ENCODE measurements around the gene CEP85.
"Not testable (repeated sequence)": the region's sequence is repeated elsewhere in the genome, so short reads cannot be mapped to it uniquely, and the experiment has no call there.

The CEP85 gene

DNA sequence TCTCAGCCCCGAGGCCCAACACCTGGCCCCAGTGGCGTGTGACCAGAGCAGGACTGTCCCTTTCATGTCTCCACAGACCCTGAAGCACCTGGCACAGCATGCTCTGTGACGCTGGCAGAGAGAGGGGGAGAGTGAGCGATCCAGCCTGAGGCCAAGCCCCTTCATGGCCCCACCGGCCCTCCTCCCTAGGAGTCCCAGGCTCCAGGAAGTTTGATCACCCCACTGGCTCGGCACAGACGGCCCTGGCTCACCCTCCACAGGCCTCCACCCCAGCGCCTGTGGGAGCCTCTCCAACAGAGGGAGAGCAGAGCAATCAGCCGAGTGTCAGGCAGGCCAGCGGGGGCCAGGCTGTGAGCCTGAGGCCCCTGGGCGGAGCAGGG is 56.9 kb downstream of the CEP85 start:
- peak; percentile 40 for DNase-seq

- DNase-seq = no peak
These were observed 57.4 kb downstream of the CEP85 start for GRCh38 chr1:26291433-26291832.

GRCh38 chr1:26291939-26292338 is 57.9 kb downstream of the CEP85 start:
- no peak for DNase-seq

DNA sequence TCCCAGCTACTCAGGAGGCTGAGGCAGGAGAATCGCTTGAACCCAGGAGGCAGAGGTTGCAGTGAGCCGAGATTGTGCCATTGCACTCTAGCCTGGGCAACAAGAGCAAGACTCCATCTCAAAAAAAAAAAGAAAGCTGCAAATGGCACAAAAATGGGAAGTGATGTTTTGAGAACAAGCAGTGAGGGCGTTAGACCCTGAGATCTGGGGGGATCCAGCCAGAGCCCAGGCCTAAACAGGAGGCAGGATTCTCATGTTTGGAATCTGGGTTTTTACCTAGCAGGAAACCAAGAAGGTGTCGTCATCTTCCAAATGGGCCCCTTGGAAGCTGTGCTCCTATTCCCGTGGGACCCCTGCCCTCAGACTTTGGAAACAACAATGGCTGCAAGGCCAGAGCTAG is 58.7 kb downstream of the CEP85 start:
- DNase-seq = not testable (repeated sequence)

- DNase-seq = no peak
These were observed 60.0 kb downstream of the CEP85 start for GRCh38 chr1:26293911-26294463.

DNA sequence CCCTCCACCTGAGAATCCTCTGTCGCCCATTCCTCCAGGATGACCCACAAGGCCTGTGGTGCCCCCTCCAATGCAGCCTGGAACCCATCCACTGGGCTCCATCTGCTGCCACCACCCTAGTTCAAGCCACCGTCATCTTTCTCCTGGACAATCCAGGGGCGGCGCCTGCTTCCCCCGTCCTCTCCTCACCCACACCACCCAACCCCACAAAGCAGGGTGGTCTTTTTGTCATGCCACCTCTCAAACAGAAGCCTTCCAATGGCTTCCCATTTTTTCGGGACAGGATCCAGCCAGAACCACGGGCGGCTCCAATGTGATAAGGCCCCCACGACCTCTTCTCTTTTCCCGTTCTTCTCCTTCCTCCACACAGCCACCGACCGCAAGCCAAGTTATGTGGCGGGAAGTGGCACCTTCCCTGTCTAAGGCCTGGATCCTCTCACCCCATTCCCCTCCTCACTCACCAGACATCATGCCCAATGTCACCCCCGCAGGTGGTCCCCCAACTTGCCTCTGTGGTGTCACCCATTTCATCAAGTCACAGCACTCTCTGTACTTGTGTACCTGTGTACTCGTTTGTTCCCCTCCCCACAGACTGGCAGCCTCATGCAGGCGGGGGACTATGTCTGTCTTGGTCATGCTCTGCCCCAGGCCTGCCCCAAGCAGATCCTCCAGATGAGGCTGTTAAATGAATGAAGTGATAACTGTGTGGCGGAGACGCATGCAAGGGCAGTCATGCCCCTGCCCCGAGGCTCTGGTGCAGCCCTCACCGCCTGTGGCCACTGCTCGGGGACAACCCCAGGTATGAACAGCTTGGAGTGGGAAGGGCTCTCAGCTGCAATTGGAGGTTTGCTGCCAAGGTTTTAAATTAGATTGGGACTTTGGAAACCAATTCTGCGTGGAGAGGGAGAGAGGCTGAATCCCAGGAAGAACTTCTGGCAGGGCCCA is 61.5 kb downstream of the CEP85 start:
- DNase-seq = no peak

DNA sequence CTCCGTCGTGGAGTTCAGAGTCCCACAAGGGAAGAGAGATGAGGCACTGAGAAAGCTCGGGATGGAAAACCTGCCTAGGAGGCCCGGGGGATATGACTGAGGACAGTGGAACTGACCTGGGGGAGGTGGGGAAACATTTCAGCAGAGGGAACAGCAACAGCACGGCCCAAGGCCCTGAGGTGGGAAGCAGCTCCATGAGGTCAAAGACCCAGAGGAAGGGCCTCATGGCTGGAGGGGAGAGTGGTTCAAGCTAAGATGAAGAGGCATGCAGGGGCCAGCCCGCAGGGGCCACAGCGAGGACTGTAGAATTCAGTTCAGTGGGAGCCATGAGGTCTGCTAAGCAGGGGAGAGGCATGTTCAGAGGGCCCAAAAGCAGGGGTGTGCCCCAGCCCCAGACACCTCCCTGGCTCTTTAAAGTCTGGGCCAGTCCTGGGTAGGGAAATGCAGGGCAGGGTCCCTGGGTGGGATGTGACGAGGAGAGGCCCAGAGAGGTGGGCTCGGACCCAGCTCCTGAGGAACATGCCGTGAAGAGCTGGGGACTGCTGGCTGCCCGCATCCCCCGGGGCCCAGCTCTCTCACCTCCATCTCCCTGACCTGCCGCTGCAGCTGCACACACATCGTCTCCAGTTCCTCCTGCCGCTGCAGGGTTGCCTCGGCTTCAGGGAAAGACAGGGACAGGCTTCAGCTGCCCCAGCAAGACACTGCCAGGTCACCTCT is 62.5 kb downstream of the CEP85 start:
- DNase-seq = no peak

GRCh38 chr1:26297057-26297790 is 63.2 kb downstream of the CEP85 start:
- DNase-seq = no peak

GRCh38 chr1:26297791-26298124 is 63.8 kb downstream of the CEP85 start:
- DNase-seq = no peak

DNA sequence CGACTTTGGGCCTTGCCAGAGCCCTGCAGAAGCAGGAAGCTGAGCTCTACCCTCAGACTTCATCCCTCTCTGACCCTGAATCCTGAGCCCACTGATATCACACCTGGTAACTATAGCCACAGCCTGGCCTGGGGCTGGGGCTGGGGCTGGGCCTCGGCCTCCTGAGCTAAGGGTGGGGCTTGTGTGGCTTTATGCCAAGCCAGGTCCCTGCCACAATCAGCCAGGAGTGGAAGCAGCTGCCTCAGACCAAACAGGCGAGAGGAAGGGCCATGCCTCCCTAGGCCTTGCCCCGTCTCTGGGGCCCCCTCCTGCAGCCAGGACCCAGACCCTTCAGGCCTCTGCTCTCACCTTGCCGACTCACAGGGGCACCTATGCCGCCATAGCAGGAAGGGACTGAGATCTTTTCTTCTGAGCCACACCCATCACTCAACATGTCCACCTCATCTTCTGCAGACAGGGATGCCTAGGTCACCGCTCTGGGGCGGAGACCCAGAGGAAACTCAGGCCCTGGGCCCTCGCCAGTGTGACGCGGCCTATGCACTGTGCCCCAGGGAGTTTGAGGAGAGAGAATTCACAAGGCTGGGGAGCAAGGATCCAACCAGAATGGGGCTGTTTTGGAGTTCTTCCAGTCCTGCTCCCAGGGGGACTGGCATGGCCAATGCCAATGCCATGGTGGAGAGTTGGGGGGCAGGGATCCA is 66.7 kb downstream of the CEP85 start:
- no peak for DNase-seq

GRCh38 chr1:26302733-26303405 is 68.9 kb downstream of the CEP85 start:
- no peak for DNase-seq

DNA sequence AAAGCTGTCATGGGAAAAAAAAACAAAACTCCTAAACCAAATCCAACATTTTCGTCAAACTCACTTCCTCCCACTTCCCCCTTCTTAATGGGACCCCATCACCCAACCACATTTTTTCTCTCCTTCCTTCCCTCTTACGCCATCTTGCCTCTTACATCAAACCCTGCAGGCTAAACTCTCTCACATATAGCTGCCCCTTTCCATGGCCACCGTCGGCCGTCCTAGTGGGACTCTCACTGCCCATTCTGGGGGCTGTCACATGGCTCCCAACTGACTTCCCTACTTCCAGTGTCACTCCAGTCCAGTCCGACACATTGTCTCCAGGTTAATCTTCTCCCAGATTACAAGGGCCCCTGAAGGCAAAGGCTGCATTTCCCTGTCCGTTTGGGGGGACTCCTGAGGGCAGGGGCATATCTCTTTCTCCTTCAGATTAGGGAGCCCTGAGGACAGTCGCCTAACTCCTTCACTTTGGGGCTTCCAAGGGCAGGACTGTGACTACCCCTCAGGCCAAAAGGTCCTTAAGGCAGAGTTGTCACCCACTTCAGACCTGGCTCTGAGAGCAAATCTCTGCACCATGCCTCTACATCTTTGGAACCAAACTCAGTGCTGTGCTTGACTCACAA is 71.8 kb downstream of the CEP85 start:
- no peak for DNase-seq

GRCh38 chr1:26306290-26307229 is 72.6 kb downstream of the CEP85 start, which contains the start of gene UBXN11:
Gene UBXN11 (minus strand): TSS chr1:26306636. CDS start chr1:26302883, 3,753 bp downstream.
- DNase-seq = peak; percentile 73

- no peak for DNase-seq
These were observed 73.4 kb downstream of the CEP85 start for GRCh38 chr1:26307363-26307781.

GRCh38 chr1:26307966-26308899 is 74.2 kb downstream of the CEP85 start:
- DNase-seq = not testable (repeated sequence)

- DNase-seq = no peak
These were observed 80.5 kb downstream of the CEP85 start for GRCh38 chr1:26314501-26314900.

GRCh38 chr1:26315874-26316850 is 82.2 kb downstream of the CEP85 start:
- DNase-seq = no peak
